ENCODE results near the gene C3orf33. TPM values are rescaled to one million over a fixed set of nuclear protein-coding genes. Genes with fewer than 3 reads are reported as not detected.

C3orf33 gene
- total and polyA plus RNA-seq, 2 of the 8 experiments (the other 6 are each of a cell fraction or from before 2014, with no cell fraction given): 3.4 to 4.5 TPM

- TF ChIP-seq CBX8 (IDR thresholded peaks at IDR 0.05; ENCODE audit: borderline replicate concordance, low read depth, low read length): no peak
- no peak for TF ChIP-seq CHD1 (IDR thresholded peaks at IDR 0.05; ENCODE audit: low read depth, low read length)
- no peak for TF ChIP-seq KDM4A (IDR thresholded peaks at IDR 0.05; ENCODE audit: low read depth, low read length, severe bottlenecking)
Observed at GRCh38 chr3:155809181-155809580, 3.1 kb upstream of the C3orf33 start (continued).

Measured in H1 (cell line).